DLD1 (cell line): ENCODE measurements around the gene PACS1.

Source experiments
- in situ Hi-C: cut with HindIII; loops from 2 replicates; pipeline ENCODE4 v1.10.0; 2017; ENCODE audit warnings: low sequenced_read_pairs

The PACS1 gene

DNA sequence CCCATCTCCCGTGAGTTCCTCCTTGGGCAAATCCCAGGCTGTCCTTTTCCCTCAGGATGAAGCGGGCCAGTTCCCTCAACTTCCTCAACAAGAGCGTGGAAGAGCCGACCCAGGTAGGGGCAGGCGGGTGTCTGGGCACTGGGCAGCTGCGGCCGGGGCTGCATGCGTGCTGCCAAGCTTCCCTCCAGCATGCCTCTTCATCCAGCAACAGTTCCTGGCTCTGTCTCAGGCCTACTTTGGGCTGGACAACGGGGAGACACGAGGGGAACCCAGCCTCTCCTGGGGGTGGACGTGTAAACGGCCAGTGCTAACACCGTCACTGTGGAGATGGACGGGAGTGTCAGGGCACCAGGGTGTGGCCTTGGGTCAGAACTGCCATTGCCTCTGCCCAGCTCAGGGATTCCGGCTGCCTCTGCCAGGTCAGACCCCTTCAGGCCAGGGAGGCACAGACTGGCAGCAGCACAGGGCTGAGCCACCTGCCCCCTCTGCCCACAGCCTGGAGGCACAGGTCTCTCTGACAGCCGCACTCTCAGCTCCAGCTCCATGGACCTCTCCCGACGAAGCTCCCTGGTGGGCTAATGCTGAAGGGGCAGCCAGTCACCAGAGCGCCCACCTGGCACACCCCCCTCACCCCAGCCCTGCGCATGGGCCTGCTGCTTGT is 196.4 kb downstream of the PACS1 start:
- in situ Hi-C loops = no loop called here

DNA sequence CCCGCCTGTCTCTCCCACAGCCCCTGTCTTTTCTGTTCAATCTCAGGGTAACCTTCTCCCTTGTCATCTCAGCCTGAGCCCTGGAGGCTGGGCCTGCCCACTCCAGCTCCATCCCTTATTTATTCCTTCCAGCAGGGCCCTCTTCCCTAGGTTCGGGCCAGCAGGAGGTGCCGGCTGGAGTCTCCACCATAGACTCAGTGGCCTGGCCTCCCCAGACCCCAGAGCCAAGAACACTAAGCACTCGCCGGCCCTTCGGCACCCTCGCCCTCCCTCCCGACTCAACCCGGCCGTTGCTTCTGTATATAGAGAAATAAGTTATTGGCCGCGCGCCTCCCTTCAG is 196.9 kb downstream of the PACS1 start:
- in situ Hi-C loops = no loop called here

DNA sequence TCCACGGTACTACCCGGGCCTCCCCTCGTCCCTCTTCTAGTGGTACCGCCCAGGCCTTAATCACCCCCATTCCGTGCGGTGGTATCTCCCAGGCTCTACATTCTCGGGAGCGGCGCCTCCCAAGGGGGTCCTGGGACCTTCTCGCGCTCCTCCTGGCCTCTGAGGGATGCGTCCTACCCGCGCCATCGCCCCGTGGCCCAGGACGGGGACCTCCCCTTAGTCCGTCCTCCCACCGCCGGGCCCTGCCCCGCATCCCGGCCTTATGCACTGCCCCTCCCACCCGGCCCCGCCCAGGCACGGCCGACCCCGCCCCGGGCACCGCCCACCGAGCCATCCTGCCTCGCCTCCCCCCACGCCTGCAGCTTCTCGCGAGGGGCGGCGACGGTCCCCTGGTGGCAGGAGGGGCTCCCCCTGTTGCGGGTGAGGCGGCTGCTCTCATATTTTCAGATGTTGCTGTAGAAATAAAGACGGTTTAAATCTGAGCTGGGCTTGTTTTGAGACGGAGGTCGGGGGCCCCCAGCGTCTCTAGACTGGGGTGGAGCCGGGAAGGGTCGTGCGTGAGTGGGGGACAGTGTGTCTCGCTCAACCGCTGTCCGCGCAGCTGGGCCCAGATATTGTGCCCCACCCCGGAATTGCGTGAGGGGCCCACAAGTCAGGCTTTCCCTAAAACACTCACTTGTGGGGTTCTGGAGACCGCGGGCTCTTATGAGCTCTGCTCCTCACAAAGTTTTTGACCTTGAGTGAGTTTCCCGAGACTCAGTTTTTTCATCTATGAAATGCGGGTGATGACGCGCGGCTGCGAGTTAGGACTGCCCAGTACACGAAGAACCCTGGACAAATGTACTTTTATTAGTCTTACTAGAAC is 197.5 kb downstream of the PACS1 start:
- in situ Hi-C loops = no loop called here

DNA sequence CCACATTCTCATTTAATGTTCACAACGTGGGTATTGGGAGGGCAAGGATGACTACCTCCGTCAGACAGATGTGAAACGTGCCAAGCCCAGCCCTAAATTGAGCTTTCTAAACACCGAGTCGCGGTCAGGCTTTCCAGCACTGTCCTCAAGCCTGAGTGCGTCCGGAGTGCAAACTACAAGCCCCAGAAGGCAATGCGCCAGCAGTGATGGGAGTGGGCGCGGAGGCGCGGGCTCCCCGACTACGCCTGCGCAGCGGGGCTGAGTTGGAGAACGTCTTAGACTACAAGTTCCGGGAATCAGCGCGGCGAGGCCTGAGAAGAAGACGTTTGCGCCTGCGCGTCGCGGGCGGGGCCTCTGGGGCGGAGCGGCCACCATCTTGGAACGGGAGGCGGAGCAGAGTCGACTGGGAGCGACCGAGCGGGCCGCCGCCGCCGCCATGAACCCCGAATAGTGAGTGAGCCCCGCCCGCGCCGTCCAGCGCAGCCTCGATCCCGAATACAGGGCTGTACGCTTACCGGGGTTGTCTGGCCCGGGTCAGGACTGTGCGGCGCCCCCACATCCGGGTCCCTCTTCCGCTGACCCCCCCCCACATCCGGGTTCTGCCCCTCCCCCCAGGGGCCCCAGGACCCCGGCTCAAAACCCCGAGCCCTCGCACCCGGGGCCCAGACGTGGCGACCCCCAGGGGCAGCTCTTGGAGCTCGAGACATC is 198.3 kb downstream of the PACS1 start, which contains the start of gene RAB1B:
TSS of gene RAB1B (plus strand) at position 396 of the 708 bp plus-strand sequence. CDS start at position 437, 41 bp downstream.
- in situ Hi-C loops = no loop called here

DNA sequence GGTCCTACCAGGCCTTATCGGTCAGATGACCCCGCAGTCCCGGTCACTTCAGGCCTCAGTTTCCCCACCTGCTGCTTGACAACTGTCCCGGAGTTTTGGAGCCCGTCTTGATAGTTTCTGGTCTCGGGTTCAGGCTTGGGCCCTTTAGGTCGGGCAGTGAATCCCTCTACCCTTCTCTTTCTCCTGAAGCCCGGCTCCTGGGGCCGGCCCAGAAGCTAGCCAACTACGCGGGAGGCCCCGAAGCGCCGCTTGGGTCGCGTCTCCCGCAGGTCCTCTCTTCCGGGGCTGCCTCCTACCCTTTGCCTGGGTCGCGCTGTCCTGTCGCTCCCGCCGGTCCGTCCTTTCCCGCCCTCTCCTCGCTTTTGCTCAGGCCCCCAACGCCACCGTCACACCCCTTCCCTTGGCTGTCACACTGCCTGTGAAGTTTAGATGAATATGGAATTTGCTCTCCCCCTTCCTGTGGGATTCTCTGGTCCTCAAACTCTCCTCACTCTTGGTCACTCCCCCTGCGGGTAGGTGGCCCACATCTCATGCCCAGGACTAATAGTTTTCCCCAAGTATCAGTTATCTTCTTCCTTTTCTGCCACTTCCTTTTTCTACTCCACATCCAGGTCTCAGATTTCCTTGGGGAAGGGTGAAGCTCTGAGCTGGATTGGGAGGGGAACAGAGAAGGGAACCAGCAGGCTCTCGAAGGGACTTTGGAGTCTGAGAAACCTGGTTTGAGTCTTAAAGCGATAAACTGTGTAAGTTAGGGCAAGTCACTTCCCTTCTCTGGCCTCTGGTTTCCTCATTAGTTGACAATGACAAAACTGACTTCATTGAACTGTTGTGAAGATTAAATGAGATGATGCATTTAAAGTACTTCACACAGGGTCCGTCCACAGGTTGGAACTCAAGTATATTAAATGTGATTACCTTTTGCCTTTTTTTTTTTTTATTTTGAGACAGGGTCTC is 199.2 kb downstream of the PACS1 start:
- in situ Hi-C loops = no loop called here

DNA sequence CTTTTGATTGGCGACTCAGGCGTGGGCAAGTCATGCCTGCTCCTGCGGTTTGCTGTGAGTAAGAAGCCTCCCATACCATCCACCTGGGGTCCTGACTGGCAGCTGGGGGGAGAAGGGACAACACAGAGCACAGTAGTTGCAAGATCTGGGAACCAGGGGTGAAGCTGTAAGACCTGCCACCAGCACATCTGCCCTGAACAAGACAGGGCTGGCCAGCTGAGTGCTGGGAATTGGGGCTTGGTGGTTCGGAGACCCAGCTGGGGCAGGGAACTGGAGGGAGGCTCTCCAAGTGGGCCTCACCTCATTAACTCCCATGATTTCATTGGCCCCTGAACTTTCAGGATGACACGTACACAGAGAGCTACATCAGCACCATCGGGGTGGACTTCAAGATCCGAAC is 201.7 kb downstream of the PACS1 start:
- in situ Hi-C loops = loop anchor here (10.0 kb wide), 1 partner anchor 63 kb away; the partner anchor contains the start of gene RIN1

DNA sequence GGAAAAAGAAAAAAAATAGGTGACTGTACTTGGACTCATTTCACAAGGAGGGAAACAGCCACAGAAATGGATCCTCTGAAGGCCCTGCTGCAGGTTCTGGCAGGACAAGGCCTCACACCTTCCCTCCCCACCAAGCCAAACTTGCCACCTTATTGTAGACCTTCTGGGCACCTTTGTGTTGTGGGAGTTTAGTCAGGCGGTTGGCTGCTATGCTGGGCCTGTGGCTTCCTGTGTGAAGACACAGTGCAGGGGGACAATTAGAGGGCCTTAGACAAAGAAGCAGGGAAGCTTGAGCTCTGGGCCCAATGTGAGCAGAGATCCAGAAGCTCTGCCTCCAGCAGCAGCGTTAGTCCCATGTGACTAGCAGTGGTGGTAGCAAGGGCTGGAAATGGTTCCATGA is 202.5 kb downstream of the PACS1 start:
- in situ Hi-C loops = loop anchor here (10.0 kb wide), 1 partner anchor 62 kb away; the partner anchor contains the start of gene RIN1

DNA sequence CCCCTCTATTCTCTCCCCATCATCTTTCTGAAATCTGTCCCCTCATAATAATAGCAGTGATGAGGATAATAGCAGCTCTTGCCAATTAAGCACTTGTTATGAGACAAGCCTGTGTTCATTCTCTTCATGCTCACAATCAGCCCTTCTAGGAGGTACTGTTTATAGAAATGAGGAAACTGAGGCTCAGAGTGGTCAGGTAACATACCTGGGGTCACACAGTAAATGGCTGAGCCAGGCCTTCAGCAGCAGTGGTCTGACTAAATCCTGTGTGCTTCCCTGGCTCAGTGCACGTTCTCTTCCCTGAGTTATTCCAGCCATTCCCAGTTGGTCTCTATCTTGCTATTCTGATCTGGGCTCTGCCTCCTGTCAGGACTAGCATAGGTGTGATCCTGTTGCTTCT is 204.1 kb downstream of the PACS1 start:
- in situ Hi-C loops = loop anchor here (10.0 kb wide), 1 partner anchor 61 kb away; the partner anchor contains the start of gene RIN1

DNA sequence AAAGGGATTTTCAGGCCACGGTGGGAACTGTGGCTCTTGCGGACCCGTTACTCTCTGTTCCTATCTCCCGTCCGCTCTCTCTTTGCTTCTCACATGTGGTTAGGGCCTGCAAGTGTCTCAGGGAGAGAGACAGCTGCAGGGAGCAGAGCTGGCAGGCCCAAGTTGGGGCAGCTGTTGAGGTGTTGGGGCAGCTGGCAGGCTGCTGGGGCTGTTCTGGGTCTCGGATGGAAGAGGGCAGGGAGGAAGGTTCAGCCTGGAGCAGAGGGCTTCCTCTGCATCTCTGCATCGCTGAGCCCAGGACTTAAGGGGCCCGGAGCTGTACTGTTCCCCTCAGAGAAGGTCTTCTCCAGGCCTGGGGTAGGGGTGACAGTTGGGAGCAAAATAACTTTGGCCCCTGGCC is 205.3 kb downstream of the PACS1 start:
- in situ Hi-C loops = loop anchor here (10.0 kb wide), 1 partner anchor 59 kb away; the partner anchor contains the start of gene RIN1

DNA sequence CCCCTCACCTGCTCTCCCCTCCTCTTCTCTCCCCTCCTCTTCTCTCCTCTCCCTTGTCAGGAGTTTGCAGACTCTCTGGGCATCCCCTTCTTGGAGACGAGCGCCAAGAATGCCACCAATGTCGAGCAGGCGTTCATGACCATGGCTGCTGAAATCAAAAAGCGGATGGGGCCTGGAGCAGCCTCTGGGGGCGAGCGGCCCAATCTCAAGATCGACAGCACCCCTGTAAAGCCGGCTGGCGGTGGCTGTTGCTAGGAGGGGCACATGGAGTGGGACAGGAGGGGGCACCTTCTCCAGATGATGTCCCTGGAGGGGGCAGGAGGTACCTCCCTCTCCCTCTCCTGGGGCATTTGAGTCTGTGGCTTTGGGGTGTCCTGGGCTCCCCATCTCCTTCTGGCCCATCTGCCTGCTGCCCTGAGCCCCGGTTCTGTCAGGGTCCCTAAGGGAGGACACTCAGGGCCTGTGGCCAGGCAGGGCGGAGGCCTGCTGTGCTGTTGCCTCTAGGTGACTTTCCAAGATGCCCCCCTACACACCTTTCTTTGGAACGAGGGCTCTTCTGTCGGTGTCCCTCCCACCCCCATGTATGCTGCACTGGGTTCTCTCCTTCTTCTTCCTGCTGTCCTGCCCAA is 206.0 kb downstream of the PACS1 start:
- in situ Hi-C loops = loop anchor here (10.0 kb wide), 1 partner anchor 59 kb away; the partner anchor contains the start of gene RIN1

DNA sequence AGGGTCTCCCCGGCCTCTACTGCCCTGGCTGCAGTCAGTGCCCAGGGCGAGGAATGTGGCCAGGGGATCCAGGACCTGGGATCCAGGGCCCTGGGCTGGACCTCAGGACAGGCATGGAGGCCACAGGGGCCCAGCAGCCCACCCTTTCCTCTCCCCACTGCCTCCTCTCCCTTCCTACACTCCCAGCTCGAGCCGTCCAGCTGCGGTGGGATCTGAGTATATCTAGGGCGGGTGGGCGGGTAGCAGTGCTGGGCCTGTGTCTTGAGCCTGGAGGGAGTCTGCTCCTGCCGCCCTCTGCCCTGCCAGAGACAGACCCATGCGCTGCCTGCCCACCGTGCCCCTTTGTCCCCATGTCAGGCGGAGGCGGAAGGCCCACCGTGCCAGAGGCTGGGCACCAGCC is 206.5 kb downstream of the PACS1 start:
- in situ Hi-C loops = loop anchor here (10.0 kb wide), 1 partner anchor 58 kb away; the partner anchor contains the start of gene RIN1

DNA sequence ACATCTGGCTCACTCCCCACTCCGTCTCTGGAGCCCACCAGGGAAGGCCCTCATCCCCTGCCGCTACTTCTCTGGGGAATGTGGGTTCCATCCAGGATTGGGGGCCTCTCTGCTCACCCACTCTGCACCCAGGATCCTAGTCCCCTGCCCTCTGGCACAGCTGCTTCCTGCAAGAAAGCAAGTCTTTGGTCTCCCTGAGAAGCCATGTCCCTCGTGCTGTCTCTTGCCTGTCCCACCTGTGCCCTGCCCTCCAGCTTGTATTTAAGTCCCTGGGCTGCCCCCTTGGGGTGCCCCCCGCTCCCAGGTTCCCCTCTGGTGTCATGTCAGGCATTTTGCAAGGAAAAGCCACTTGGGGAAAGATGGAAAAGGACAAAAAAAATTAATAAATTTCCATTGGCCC is 207.0 kb downstream of the PACS1 start:
- in situ Hi-C loops = loop anchor here (10.0 kb wide), 1 partner anchor 58 kb away; the partner anchor contains the start of gene RIN1

DNA sequence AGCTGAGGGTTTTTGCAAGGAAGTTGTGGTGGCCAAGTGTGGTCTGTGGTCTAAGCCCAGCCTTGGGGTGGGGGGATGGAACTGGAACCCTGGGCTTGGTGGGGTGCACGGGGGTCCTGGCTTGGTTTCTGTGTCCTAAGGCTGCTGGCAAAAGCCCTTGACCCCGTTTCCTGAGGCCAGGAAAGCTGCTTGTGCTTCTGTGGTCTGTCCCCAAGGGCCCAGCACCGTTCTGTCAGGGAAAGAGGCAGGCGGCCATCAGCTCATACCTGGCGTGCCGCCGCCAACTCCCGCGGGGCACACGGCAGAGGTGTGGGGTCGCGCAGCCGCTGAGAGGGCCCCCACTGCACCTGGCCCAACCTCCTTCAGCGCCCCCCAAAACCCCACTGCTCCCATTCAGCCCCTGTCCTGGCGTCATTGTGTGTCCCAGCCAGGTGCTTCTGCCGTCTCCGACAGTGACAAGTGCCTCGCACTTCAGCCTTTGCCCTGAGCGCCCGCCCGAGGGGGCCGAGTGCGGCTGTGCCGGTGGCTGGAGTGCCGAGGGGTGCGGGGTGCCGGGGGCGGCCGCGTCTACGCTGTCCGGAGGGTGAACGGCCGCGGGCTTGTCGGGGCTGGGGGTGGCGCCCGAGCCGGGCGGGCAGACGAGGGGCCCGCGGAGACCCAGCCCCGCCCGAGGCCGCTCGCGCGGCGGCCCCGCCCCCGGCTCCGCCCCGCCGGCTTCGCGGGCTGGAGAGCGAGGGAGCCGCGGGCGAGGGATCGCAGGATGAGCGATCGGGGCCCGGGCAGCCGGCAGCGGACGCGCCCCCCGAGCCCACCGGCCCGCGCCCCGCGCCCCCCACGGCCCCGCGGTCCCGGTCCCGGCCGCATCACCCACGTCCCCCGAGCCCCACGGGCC is 207.6 kb downstream of the PACS1 start, which contains the start of gene CNIH2:
TSS of gene CNIH2 (plus strand) at position 705 of the 892 bp plus-strand sequence. CDS start 282 bp downstream, outside the sequence.
- in situ Hi-C loops = loop anchor here (10.0 kb wide), 1 partner anchor 57 kb away; the partner anchor contains the start of gene RIN1

DNA sequence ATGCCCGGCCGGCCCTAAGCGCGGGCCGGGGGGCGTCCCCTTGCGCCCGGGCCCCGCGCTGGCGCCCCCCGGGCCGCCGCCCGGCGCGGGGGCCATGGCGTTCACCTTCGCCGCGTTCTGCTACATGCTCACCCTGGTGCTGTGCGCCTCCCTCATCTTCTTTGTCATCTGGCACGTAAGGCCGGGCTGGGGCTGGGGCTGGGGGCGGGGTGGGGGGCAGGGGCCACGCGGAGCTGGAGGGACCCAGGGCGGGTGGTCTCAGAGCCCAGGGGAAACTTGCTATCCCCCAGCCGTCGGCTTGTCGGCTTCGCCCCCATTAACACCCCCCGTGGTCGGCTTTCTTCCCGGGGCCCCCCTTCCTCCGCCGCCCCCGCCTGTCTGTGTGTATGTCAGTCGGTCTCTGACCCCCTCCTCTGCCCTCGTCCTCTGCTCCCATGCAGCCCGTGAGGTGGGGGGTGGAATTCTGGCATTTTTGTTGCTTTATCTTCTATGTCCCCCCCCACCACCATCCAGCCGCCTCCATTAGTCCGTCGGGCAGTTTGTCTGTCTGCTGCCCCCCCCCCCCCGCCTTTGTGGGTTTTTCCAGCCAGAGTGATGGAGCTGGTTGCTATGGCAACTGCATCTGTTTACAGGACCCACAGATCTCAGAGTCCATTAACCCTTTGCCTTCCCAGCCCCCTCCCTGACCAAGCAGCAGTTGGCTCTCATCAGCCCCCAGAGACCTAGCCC is 208.5 kb downstream of the PACS1 start:
- in situ Hi-C loops = loop anchor here (10.0 kb wide), 1 partner anchor 56 kb away; the partner anchor contains the start of gene RIN1

DNA sequence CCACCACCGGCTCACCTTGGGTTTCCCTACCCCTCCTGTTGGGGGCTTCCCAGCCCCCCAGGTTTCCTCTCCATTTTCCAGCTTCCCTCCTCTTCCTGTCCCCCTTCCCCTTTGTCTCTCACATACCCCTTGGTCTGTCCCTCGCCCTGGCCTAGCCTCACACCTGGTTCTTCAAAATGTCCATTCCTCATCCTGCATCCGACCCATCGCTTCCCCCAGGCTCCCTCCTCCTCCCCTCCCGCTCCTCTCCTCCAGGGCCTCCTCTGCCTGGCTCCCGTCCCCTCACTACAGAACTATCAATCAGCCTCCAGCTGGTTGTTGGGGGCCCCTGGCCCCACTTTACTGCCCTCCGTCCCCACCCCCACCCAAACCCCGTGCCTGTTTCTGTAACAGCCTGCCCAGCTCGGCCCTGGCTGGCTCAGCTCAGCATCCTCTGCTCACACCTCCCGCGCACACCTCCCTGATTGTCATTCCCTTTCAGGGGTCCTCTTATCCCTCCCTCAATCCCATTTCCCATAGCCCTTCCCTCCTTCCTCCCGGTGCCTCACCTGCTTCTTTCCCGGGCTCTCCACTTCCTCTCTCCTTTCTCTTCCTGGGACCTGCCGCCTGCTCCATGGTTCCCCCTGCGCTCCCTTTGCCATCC is 209.1 kb downstream of the PACS1 start:
- in situ Hi-C loops = loop anchor here (10.0 kb wide), 1 partner anchor 56 kb away; the partner anchor contains the start of gene RIN1

DNA sequence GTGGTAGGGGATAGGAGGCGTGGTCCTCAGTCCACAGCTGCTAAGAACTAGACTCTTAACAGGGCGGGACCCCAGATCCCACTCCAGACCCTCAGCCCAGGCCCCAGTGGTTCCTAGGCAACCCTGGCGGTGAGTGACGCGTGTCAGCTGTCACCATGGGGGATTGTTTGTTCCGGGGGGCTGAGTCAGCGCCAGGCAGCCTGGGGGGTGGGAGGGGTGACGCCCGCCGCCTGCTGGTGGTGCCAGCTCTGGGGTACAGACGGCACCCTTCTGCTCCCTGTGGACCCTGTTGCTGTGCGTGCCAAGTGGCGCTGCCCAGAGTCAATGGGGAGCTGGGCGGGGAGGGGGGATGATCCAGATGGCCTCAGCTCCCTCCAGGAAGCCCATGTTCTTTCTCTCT is 210.4 kb downstream of the PACS1 start:
- in situ Hi-C loops = no loop called here

DNA sequence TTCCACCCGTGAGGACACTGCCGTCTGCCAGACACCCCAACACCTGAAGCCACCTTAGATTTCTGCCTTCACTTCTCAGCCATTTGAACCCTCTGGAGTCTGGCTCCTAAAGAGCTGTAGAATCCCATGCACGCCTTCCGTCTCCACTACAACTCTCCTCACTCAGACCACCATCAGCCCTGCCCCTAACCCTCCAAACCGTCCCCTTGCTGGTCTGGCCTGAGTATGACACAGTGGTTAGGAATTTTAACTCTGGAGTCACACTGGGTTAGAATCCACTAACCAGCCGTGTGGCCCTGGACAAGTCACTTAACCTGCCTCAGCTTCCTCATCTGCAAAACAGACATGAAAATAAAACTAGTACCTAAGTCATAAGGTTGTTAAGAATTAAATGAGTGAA is 210.9 kb downstream of the PACS1 start:
- in situ Hi-C loops = no loop called here
